ENCODE data around the gene DCBLD1.

Gene DCBLD1

DNA sequence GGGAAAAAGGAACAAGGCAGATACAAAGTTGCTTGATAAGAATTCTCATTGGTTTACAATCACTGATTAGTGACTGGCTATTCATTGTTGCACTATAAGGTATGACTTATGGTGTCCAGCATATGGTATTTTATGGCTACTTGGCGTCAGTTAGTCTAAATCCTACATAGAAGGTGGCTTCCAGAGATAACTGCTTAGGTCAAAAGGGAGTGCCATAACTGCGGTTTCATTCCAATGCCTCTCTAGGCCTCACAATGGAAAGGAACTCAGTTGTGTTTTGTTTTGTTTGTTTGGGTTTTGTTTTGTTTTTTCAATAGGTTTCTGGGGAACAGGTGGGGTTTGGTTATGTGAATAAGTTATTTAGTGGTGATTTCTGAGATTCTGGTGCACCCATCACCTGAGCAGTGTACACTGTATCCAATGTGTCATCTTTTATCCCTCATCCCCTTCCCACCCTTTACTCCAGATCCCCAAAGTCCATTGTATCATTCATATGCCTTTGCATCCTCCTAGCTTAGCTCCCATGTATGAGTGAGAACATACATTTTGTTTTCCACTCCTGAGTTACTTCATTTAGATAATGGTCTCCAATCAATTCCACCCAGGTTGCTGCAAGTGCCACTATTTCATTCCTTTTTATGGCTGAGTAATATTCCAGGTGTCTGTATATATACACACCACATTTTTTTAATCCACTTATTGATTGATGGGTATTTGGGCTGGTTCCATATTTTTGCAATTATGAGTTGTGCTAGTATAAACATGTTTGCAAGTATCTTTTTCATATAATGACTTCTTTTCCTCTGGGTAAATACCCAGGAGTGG lies 112.8 kb downstream of the DCBLD1 start:
- in situ Hi-C loops (cut with HindIII; ENCODE audit: low sequenced_read_pairs): loop anchor here (25.0 kb wide), 1 partner anchor 258 kb away; no protein-coding TSS in a partner anchor

DNA sequence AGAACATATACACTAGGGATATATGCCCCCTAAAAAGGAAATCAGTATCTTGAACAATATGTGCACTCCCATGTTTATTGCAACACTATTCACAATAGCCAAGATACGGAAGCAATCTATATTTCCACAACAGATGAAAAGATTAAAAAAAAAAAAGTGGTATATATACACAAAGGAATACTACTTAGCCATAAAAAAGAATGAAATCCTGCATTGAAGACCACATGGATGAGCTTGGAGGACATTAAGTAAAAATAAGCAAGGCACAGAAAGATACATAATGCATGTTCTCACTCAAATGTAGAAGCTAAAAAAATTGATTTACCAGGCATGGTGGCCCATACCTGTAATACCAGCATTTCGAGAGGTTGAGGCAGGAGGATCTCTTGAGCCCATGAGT lies 115.3 kb downstream of the DCBLD1 start:
- in situ Hi-C loops (cut with HindIII; ENCODE audit: low sequenced_read_pairs): loop anchor here (25.0 kb wide), 1 partner anchor 260 kb away; no protein-coding TSS in a partner anchor

Data from endothelial cell of hepatic sinusoid (primary cell).